ENCODE results near the gene FARP2.

GRCh38 chr2:241334813-241335212 is 21.3 kb upstream of the FARP2 start:
- TF ChIP-seq, protein P1, sequence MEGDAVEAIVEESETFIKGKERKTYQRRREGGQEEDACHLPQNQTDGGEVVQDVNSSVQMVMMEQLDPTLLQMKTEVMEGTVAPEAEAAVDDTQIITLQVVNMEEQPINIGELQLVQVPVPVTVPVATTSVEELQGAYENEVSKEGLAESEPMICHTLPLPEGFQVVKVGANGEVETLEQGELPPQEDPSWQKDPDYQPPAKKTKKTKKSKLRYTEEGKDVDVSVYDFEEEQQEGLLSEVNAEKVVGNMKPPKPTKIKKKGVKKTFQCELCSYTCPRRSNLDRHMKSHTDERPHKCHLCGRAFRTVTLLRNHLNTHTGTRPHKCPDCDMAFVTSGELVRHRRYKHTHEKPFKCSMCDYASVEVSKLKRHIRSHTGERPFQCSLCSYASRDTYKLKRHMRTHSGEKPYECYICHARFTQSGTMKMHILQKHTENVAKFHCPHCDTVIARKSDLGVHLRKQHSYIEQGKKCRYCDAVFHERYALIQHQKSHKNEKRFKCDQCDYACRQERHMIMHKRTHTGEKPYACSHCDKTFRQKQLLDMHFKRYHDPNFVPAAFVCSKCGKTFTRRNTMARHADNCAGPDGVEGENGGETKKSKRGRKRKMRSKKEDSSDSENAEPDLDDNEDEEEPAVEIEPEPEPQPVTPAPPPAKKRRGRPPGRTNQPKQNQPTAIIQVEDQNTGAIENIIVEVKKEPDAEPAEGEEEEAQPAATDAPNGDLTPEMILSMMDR (tag by site-specific recombination; IDR thresholded peaks at IDR 0.05): no peak
- TF ChIP-seq TSHZ1 (tag by site-specific recombination; IDR thresholded peaks at IDR 0.05; ENCODE audit: borderline replicate concordance) (no peak), ZNF146 (tag by site-specific recombination; IDR thresholded peaks at IDR 0.05) (no peak)

Measured in HEK293 (cell line).